Stimulated activated CD4-positive, alpha-beta T cell treated with anti-CD3 and anti-CD28 coated beads, Interleukin-12 subunit alpha, Interleukin-12 subunit beta, amount 100 ng/mL, for 48 hours (primary cell): ENCODE results near the gene SPAG4.

ENCODE experiments used
- DNase-seq, 3 donors: peaks; one replicate each; pipeline ENCODE4 v3.0.0-alpha.2; 2020; ENCODE audit warnings: low read depth in 2 of 3, low spot score in 1 of 3

SPAG4 gene

DNA sequence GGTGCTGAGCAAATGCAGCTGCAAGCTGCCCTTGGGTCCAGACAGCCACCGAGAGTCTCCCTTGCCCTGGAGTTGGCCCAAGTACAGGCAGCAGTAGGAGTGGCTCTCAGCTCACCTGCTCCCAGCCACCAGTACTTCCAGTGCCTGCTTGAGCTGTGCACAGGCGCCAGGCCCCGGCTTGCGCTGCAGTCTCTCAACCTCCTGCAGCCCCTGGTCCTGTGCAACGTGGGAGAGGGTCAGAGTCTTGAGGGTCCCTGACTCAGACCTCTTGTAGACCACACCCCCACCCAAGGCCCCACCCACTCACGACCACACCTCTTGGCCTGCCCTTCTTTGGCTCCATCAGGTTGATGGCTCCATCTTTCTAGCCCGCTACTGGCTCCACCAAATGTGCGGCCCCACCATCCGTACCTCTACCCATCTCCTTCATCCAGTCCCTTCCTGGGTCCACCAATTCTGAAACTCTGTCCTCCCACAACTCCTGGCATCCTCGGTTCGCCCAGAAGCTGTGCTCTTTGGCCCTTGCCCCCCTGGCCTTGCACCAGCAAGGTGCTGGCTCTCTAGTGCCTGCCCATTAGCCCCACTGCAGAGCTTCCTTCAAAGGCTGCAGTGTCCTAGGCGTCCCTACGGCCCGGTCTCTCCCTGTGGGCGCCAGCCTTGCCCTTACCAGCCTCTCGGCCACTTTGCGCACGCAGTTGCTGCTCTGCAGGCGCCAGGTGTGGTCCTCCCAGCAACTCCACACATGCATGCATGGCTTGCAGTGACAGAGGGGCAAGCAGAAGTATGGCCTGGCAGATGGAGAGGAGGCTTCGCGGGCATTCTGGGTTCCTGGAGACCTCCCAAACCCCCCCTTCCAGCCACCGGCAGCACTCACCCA, 16.5 kb upstream of the SPAG4 start:
- no peak for DNase-seq

GRCh38 chr20:35599776-35600120, 15.9 kb upstream of the SPAG4 start:
- no peak for DNase-seq

GRCh38 chr20:35600176-35600992, 15.2 kb upstream of the SPAG4 start:
- DNase-seq: no peak

GRCh38 chr20:35600993-35601973, 14.3 kb upstream of the SPAG4 start:
- peak; percentile 61 to 72 (median 70) for DNase-seq

DNA sequence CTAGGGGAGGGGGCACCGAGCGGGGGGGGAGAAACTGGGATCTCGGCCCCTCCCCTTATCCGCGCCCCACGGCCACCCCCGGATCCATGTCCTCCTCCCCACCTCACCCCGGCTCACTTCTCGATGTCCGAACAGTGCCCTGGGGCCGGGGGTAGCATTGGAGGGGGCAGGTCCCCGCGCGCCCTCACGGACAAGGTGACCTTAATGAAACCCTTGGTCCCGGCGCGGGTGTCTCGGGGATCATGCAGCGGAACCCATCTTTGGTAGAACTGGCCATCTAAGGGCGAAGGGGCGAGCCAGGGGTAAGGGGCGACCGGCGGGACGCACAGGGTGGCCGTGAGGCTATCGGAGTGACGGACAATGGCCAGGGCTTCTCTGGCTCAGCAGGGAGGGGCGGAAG, 13.6 kb upstream of the SPAG4 start:
- no peak for DNase-seq

- DNase-seq: no peak
Measured at GRCh38 chr20:35602851-35603495, 12.7 kb upstream of the SPAG4 start.

- no peak for DNase-seq
Measured at GRCh38 chr20:35603695-35604448, 11.8 kb upstream of the SPAG4 start.

DNA sequence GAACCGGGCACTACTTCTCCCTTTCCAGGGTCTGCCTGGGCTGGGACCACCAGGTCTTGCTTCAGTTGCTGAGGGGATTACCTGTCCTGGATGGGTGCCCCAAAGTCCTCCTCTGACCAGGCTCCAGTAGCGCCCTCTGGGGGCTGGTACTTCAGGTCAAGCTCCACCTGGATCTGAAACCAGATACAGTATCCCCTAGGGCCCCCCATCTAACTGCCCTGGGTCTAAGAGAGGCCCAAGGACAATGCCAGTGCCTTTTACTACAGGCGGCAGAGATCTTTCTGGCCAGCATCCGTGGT, 11.2 kb upstream of the SPAG4 start:
- DNase-seq: no peak

- no peak for DNase-seq
Measured at GRCh38 chr20:35606127-35606526, 9.5 kb upstream of the SPAG4 start.

DNA sequence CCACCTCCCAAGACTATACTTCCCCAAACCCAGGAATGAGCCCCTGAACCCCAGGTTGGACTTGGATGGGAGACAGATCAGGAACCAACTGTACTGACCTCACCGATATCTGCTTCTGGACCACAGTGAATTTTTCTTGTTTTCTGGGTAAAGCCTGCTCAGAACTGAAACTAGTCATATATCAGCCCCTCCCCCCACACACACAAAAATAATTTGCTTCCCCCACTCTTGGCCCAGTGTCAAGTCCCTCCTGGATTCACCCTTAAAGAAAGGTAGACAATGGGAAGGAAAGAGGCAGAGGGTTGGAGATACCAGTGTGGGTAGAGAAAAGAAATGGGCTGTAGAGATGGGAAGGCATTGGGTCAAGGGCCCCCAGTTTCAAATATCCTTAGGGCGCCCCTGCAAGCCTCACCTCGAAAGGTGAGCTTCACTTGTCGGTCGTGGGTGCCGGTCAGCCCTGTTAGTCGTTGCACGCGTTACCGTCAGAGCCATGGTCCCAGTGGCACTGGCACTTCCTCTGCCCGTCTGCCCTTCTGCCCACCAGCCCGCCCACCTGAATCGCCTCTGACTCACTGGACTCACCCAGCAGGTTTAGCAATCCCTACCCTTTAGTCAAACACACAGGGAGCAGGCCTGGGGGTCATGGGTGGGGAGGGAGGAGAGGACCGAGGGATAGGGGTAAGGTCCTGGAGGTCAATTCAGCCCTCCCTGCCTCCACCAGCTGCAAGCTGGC, 8.5 kb upstream of the SPAG4 start:
- no peak for DNase-seq

GRCh38 chr20:35610833-35611427, 4.7 kb upstream of the SPAG4 start:
- DNase-seq: no peak

DNA sequence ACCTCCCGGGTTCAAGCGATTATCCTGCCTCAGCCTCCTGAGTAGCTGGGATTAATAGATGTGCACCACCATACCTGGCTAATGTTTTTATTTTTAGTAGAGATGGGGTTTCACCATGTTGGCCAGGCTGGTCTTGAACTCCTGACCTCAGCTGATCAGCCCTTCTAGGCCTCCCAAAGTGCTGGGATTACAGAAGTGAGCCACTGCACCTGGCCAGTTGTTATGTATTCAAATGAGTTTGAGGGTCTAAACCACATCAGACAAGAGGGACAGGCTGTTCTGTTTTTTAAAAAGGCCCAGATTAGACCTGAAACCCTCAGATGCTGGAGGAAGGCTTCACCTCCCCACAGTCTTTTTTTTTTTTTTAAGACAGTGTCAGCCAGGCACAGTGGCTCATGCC, 4.1 kb upstream of the SPAG4 start:
- DNase-seq: no peak

DNA sequence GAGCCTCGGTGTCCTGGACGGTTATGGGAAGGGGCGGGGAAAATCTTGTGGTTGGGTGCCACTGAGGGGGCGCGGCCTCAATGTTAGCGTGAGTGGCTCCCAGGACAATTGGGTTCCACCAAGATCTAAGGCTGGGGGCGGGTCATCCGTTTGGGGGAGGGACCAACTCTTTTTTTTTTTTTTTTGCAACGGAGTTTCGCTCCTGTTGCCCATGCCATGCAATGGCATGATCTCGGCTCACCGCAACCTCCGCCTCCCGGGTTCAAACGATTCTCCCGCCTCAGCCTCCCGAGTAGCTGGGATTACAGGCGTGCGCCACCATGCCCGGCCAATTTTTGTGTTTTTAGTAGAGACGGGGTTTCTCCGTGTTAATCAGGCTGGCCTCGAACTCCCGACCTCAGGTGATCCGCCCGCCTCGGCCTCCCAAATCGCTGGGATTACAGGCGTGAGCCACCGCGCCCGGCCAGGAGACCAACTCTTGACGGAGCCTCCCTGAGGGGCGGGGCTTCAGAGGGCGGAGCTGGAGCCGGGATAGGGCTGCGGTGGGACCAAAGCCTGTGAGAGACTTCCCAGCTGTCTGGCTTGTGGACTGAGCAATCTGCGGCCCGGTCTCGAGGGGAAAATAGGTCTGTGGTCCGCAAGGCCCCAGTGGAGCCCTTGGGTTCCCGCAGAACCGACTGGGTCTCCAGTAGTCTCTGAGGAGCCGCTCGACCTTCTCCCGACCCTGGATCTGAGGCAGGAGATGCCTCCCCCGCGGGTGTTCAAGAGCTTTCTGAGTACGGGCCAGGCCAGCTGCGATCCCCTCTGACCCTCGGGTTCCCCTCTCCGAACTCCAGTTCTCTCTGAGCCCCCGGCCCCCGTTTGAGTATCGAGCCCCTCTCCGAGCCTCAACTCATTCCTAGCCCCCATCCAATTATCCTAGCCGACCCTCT, 1.1 kb downstream of the SPAG4 start:
- DNase-seq: peak; percentile 50 to 60 (median 54)

- peak in 2 of 3 donors; percentile 44 for DNase-seq
Measured at GRCh38 chr20:35617397-35618262, 2.0 kb downstream of the SPAG4 start.

DNA sequence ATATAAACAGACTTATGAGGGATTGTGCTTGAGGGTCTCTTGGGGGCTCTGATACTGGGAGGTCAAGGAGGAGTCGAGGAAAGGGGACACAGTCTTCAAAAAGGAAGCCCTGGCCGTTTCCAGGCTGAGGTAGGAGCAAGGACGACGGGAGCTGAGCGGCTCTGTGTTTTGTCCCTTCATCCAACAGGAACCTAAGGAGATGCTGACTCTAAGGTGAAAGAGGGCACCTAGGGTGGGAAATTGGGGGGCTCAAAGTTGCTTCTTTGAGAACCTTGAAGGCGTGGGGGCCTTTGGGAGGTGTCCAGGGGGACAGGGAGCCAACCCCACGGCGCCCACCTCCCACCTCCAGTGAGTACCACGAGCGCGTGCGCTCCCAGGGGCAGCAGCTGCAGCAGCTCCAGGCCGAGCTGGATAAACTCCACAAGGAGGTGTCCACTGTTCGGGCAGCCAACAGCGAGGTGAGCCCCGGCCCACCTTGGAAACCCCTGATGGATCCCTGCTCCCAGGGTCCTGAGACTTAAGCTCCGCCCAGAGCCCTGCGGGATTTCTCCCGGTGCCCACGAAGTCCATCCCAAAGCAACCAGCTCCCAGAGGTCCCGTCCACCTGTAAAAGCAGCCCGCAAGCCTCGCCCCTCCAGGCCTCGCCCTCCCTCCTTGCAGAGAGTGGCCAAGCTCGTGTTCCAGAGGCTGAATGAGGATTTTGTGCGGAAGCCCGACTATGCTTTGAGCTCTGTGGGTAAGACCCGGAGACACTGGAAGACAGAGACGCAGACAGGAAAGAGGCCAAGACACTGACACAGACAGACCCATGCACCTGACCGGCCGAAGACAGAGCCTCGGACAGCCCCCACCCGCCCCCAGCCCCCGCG, 2.9 kb downstream of the SPAG4 start:
- DNase-seq: peak in 1 of 3 donors; percentile 15
